Prostate gland (tissue), 2 donors: ENCODE results near the gene DUSP22.

Source experiments
- POLR2A ChIP-seq: fragments of 450-650 bp; IDR thresholded peaks from one replicate; pipeline ENCODE4 v1.6.1; 2016; ENCODE audit warnings: antibody characterized with exemption, mild to moderate bottlenecking
- TF ChIP-seq, protein P1 (sequence below), 4 experiments: fragments of 200-600 bp in 2 of 4; fragments of 450-650 bp in 2 of 4; sonication (generic) in 2 of 4; IDR thresholded peaks; 1 replicate in 3 of 4; 2 replicates in 1 of 4; pipeline ENCODE4 v1.5.1; 2016 to 2019; ENCODE audit warnings: antibody characterized with exemption in 4 of 4, mild to moderate bottlenecking in 2 of 4, moderate library complexity in 2 of 4

DNA sequence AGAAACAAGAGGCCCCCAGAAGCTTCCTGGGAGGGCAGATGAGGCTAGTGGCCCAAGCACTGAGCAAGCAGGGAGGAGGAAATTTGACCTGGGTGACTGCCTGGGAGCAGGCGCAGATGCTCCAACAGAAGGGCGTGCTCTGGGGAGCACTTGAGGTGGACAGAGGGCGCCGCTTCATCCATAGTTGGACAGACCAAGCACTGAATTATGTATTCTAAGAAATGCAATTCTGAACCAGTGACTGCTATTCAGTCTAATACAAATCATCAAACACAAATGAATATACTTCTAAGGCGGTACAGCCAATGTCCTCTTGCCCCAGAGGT, 70.6 kb downstream of the DUSP22 start:
- TF ChIP-seq, protein P1, sequence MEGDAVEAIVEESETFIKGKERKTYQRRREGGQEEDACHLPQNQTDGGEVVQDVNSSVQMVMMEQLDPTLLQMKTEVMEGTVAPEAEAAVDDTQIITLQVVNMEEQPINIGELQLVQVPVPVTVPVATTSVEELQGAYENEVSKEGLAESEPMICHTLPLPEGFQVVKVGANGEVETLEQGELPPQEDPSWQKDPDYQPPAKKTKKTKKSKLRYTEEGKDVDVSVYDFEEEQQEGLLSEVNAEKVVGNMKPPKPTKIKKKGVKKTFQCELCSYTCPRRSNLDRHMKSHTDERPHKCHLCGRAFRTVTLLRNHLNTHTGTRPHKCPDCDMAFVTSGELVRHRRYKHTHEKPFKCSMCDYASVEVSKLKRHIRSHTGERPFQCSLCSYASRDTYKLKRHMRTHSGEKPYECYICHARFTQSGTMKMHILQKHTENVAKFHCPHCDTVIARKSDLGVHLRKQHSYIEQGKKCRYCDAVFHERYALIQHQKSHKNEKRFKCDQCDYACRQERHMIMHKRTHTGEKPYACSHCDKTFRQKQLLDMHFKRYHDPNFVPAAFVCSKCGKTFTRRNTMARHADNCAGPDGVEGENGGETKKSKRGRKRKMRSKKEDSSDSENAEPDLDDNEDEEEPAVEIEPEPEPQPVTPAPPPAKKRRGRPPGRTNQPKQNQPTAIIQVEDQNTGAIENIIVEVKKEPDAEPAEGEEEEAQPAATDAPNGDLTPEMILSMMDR (IDR thresholded peaks at IDR 0.05): no peak
- TF ChIP-seq POLR2A: no peak
